H1 (cell line): Measurements from ENCODE around the gene NKAIN2. TPM values are rescaled to one million over a fixed set of nuclear protein-coding genes. Genes with fewer than 3 reads are reported as not detected.

ENCODE experiments used
- BCL11A ChIP-seq, 2 experiments: IDR thresholded peaks; one replicate each; pipeline ENCODE4 v1.6.1; 2011; ENCODE audit warnings: low read depth in 2 of 2, low read length in 2 of 2, mild to moderate bottlenecking in 2 of 2
- JUN ChIP-seq: IDR thresholded peaks from 2 replicates; pipeline ENCODE4 v1.6.1; 2011; ENCODE audit warnings: low read depth, mild to moderate bottlenecking, improper control_type of control experiment, low read length
- POLR2AphosphoS5 ChIP-seq: IDR thresholded peaks from 2 replicates; pipeline ENCODE4 v1.6.1; 2011; ENCODE audit warnings: low read depth, low read length
- POU5F1 ChIP-seq: IDR thresholded peaks from 2 replicates; pipeline ENCODE4 v1.6.1; 2011; ENCODE audit warnings: low read depth, mild to moderate bottlenecking, low read length, moderate library complexity
- RFX5 ChIP-seq: IDR thresholded peaks from 2 replicates; pipeline ENCODE4 v1.6.1; 2011; ENCODE audit warnings: low read depth, low read length, improper control_type of control experiment, borderline replicate concordance
- SP1 ChIP-seq: IDR thresholded peaks from 2 replicates; pipeline ENCODE4 v1.6.1; 2011; ENCODE audit warnings: low read depth, low read length
- SRF ChIP-seq: IDR thresholded peaks from 2 replicates; pipeline ENCODE4 v1.6.1; 2011; ENCODE audit warnings: mild to moderate bottlenecking, low read depth, low read length, moderate library complexity
- polyA plus RNA-seq, 7 experiments: library from polyadenylated mRNA; depleted of rRNA in 3 of 7; stranded (reverse) in 5 of 7; unstranded in 2 of 7; fragments of >200 nt in 5 of 7; fragments of 200-250 nt in 2 of 7; gene quantifications; 1 replicate in 5 of 7; 2 replicates in 1 of 7; 4 replicates in 1 of 7; pipeline versions ENCODE4 v1.2.1 to v1.2.3, GENCODE V29; 2011 to 2013; ENCODE audit warnings: missing spikeins in 2 of 7, mixed read lengths in 2 of 7
- total RNA-seq: library from RNA; stranded (reverse); fragmentation: NEBNext Ultra II Directional; extraction: Animal tissue kit (Norgen Biotek cat#: 25700); gene quantifications from 2 replicates; pipeline ENCODE4 v1.2.1, GENCODE V29; 2021

Gene NKAIN2
- total and polyA plus RNA-seq, 2 of the 8 experiments (the other 6 are each of a cell fraction or from before 2014, with no cell fraction given) = 0.20 to 0.34 TPM

GRCh38 chr6:123997223-123997622, 193.6 kb downstream of the NKAIN2 start (continued):
- no peak for TF ChIP-seq POU5F1
- TF ChIP-seq POLR2AphosphoS5 = no peak
- no peak for TF ChIP-seq SP1
- no peak for TF ChIP-seq RFX5
- TF ChIP-seq SRF = no peak
- TF ChIP-seq JUN = no peak
- no peak for TF ChIP-seq BCL11A (IDR thresholded peaks at IDR 0.05; ENCODE audit: low read depth in 2 of 2, low read length in 2 of 2)
